Measurements from ENCODE around the gene HHAT. TPM values are rescaled to one million over a fixed set of nuclear protein-coding genes. Genes with fewer than 3 reads are reported as not detected.
A peak's percentile ranks its signal among the peaks of the same experiment; 100 is the strongest.

The HHAT gene
- total and polyA plus RNA-seq, 2 of the 4 experiments (the other 2 are of a cell fraction), result 1.7 to 2.5 TPM

DNA sequence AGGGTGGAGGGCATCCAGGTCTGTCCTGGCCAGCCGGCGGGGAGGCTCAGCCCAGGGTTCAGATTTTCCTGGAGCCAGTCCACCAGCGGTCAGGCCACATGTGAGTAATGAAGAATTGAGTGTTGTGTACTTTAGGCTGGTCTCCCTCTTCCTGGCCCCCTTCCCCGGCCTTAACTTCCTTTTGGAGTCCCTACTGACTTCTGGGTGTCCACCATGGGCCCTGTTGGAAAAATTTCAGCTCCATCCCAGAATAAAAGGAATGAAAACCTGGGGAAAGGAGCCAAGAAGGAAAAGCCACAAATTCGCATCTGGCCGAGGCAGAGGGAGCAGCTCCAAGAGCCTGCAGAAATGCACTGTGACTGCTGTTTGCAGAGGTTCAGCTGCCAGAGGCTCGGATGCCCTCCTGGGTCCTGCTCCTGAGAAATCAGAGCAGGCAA, 35.5 kb upstream of the HHAT start:
- Histone ChIP-seq H3K79me1 (ENCODE audit: low read depth in 1 of 2, low read length in 2 of 2) (no peaks in the 10 kb centered on the region), H3K27ac (ENCODE audit: insufficient read depth, low read length) (no peak overlapping the region), H2AFZ (replicated peaks; ENCODE audit: low read length, poor library complexity) (no peak overlapping the region), H3K9ac (ENCODE audit: low read depth, low read length) (no peak overlapping the region), H3K4ac (ENCODE audit: low read depth, low read length) (no peak overlapping the region; the same call in 1 of the 2 replicates), H3K27me3 (ENCODE audit: control insufficient read depth, insufficient read depth, low read length) (peaks cover 35% of the 10 kb centered on the region), H2AK5ac (ENCODE audit: low read depth, low read length) (no peak overlapping the region), H4K91ac (ENCODE audit: insufficient read depth, low read depth, low read length) (no peak overlapping the region), H3K23ac (ENCODE audit: low read depth, low read length) (no peak overlapping the region), H3K36me3 (ENCODE audit: control insufficient read depth, insufficient read depth, low read length) (no peaks in the 10 kb centered on the region), H2BK120ac (ENCODE audit: low read depth, low read length) (no peak overlapping the region), H3K9me3 (ENCODE audit: control insufficient read depth, insufficient read depth, low read length) (no peaks in the 10 kb centered on the region), H3K4me2 (ENCODE audit: low read depth, low read length) (peak overlapping the region; percentile 57; the same call in 1 of the 2 replicates), H2BK5ac (ENCODE audit: low read depth, low read length, poor library complexity, severe bottlenecking) (no peak overlapping the region), H4K20me1 (ENCODE audit: insufficient read depth, low read length) (no peaks in the 10 kb centered on the region), H2BK20ac (ENCODE audit: low read depth, low read length) (no peak overlapping the region), H3K18ac (ENCODE audit: low read depth, low read length) (no peak overlapping the region), H3K4me1 (ENCODE audit: control insufficient read depth, insufficient read depth, low read length) (peaks cover 3% of the 10 kb centered on the region; the same call in 1 of the 2 replicates), H3K9me1 (ENCODE audit: insufficient read depth, low read length) (no peaks in the 10 kb centered on the region), H4K8ac (ENCODE audit: low read depth in 2 of 2, low read length in 2 of 2) (no peak overlapping the region), H4K5ac (ENCODE audit: low read depth, low read length) (no peak overlapping the region), H2BK15ac (ENCODE audit: low read depth, low read length) (no peak overlapping the region), H3K56ac (ENCODE audit: extremely low read depth, insufficient read depth, low read length) (no peak overlapping the region), H3K4me3 (ENCODE audit: insufficient read depth, low read depth, low read length) (no peak overlapping the region), H3K14ac (replicated peaks; ENCODE audit: low read depth, low read length) (no peak overlapping the region), H2AK9ac (replicated peaks; ENCODE audit: low read depth, low read length, poor library complexity) (no peak overlapping the region)
- TF ChIP-seq MAFK (IDR thresholded peaks at IDR 0.05; ENCODE audit: low read depth, low read length), result no peak
- TF ChIP-seq, protein P1, sequence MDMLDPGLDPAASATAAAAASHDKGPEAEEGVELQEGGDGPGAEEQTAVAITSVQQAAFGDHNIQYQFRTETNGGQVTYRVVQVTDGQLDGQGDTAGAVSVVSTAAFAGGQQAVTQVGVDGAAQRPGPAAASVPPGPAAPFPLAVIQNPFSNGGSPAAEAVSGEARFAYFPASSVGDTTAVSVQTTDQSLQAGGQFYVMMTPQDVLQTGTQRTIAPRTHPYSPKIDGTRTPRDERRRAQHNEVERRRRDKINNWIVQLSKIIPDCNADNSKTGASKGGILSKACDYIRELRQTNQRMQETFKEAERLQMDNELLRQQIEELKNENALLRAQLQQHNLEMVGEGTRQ (IDR thresholded peaks at IDR 0.05; ENCODE audit: low read depth, low read length), result no peak
- TF ChIP-seq RAD21 (IDR thresholded peaks at IDR 0.05; ENCODE audit: low read length), result no peak
- ChIA-PET POLR2A (ENCODE audit: unreplicated experiment) (interaction anchor here (1.1 kb wide), 1 partner anchor 33 kb away, joined by 10 read pairs; no protein-coding TSS in a partner anchor), CTCF (no interaction called here)
- no CpG with 5 or more reads among the region's 7 CpGs for WGBS, 2 experiments (ENCODE audit: extremely low coverage in 2 of 2, insufficient read length in 1 of 2)
- DNase-seq, result peak; percentile 1
- no TSS peak for BruUV-seq (replicated peaks)
- dilution Hi-C loops (cut with HindIII; ENCODE audit: low sequenced_read_pairs, unreplicated experiment) (no loop called here), in situ Hi-C loops (cut with MboI; ENCODE audit: low sequenced_read_pairs) (no loop called here), intact Hi-C loops (cut with micrococcal nuclease) (no loop called here)
- ATAC-seq (ENCODE audit: low read depth), result peak; percentile 22; the same call in 1 of the 2 replicates
